HG02943 (cell line): ENCODE data around the gene IQSEC3.
"Not testable (repeated sequence)": the region's sequence is repeated elsewhere in the genome, so short reads cannot be mapped to it uniquely, and the experiment has no call there.

Experiments used
- ATAC-seq: cut with Tn5 transposase; IDR thresholded peaks from one replicate; pipeline ENCODE4 v1.9.1; 2021; ENCODE audit warnings: mild to moderate bottlenecking, low read depth, moderate library complexity; ENCODE audit not compliant: unreplicated experiment

IQSEC3 gene

GRCh38 chr12:175250-175649 is 108.7 kb downstream of the IQSEC3 start:
- ATAC-seq: no peak

GRCh38 chr12:175759-176158 is 109.2 kb downstream of the IQSEC3 start:
- ATAC-seq: no peak

GRCh38 chr12:176321-177181 is 110.0 kb downstream of the IQSEC3 start:
- ATAC-seq: no peak

DNA sequence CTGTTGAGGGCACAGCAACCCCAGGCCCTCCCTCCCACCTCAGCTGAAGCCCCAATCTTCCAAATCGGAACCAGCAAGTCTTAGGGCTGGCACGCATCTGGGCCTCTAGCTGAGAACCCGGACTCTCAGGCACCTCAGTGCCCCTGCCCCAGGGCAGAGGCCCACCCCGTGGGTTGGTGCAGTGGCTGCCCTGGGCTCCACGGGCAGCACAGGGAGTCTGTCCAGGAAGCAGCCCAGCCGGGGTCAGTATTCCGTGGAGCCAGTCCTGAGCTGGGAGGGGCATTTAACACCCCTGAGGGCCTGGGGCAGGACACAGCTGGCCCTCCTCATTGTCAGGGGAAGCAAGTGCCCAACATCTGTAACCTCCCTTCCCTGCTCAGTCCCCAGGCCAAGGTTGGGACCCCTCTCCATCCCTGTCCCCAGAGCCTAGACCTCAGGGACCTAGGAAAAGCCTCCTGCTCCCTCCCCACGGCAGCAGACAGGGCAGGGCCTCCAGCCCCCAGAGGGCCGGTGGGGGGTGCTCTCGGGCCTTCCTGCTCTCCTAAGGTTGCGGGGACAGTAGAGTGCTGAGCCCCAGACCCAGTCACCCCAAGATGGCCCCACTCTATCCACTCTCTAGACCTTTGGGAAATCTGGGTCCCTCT is 110.9 kb downstream of the IQSEC3 start:
- ATAC-seq: no peak

DNA sequence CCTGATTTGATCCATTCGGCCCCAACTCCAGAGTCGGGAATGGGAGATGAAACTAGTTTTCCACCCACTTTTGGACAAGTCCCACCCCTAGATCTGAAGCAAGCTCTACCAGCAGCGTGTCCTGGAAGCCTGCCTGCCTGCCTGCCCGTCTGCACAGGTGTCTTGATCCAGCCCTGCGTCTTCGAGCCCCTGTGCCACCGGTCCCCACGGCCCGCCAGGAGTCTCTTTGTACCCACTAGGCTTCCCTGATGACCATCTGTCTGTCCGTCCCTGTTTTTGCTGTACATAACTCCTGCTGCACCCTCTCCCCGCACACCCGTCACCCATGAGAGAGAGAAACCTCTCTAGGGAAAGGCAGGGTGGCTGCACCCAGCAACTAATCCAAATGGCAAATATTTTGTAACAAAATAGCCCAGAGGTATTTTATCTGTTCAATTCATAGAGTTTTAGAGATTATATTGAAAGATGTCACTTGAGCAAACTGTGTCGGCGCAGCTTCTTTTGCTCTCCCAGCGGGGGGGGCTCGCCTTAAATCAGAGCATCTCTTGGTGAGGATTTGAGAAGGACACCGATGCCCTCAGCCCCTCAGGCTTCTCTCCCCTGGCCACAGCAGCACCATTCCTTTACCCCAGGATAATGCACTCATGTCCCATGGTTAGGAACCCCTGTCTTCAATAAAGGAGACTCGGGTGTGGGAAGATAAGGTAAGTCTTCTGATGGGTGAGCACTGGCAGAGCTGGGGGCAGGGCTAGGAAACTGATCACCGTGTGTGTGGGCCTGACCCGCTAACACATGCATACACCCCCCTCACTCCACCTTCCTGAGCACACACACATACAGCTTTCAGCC is 111.6 kb downstream of the IQSEC3 start:
- ATAC-seq: no peak

DNA sequence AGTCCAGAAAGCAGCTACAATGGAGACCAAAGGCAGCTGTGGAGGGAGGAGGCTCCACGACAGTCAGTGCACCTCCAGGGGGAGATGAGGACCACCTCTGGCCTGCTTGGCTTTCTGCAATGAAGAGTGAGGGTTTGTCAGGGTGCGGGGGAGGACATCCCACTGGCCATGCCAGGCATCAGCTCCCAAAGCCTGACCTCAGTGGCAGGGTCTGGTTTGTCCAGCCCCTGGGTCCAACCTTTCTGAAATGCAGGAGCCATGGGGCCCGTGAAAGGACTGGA is 112.2 kb downstream of the IQSEC3 start:
- ATAC-seq: no peak

- ATAC-seq: no peak
These were observed 112.7 kb downstream of the IQSEC3 start for GRCh38 chr12:179131-179884.

DNA sequence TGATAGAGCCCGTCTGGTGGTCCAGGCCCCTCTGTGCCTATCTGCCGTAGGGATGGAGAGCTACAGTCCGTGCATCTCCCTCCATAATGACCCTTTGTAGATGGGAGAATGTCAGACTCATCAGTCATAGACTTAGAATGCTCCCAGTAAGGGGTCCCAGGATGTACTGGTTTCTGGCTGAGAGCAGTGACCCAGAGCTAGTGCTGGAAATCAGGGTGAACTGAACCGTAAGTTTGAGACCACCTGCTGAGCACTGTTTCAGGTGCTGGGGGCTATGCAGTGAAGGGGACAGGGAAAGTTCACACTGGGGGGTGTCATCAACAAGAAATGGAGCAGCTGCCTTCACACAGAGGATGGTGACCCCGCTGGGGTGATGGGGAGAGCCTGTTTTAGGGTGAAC is 113.3 kb downstream of the IQSEC3 start:
- no peak for ATAC-seq

DNA sequence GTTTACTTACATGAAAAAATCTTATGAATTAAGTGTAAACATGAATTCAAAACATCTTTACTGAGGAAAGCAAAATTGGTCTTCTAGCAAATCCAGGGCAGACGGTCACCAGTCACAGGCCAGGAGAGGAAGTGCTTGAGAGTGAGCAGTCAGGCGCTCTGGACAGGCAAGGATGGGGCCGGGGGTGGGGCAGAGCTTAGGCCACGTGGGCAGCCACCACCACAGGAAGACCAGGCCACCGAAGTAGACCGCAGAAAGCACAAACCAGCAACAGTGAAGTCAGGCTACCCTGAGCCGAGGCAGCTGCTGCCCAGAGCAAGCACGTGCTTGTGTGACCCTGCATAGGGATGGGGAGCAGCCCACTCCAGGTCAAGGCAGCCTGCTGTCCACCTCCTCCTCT is 113.9 kb downstream of the IQSEC3 start:
- ATAC-seq: no peak

GRCh38 chr12:181921-182320 is 115.4 kb downstream of the IQSEC3 start:
- no peak for ATAC-seq

DNA sequence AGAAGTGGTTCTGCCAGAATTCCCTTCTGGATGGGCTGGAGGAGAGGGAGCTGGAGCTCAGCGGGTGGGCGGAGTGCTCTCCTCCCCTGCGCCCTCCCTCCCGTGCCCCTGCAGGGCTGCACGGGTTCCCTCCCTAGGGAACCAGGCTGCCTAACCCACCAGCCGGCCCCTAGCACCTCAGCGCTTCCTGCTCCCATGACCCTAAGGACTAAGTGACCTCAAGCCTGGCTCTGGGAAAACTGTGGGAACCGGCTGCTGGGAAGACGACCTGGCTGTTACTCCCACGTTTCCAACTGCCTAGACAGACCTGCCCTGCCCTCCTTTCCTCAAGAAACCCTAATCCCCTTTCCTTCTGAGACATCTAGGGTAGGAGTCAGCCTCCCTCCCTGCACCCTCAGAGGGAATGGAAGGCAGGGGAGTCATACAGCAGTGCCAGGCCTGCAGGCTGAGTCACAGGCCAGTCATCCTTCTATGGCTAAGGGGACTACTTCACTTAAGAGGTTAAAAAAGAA is 115.9 kb downstream of the IQSEC3 start:
- ATAC-seq: no peak

DNA sequence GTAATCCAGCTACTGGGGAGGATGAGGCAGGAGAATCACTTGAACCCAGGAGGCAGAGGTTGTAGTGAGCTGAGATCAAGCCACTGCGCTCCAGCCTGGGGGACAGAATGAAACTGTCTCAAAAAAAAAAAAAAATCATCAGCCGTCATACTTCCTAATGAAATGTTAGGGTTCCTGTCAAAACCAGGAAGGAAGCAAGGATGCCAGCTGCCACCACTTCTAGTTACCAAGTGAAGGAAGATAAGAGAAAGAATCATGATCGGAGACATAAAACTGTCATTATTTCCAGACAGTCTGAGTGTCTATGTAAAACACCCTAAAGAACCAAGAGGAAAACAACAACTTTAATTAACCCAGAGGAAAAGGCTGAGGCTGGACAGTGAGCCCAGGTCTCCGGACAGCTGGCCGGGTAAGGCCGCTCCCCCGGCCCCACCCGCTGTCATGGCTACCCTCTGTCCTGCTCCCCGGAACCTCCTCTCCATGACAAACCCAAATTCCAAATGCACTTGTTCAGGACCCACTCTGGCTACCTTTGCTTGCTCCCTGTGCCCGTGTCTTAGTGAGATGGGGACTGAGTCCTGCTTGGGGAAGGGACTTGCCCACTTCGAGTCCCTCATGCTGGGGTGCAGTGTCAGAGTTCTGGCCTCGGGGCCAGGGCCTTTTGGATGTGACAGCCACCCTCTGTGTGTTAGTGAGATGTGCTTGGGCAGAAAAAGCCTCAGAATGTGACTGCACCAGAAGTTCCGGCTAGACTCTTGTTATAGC is 118.4 kb downstream of the IQSEC3 start:
- ATAC-seq: no peak

GRCh38 chr12:185576-185955 is 119.0 kb downstream of the IQSEC3 start:
- no peak for ATAC-seq

- no peak for ATAC-seq
These were observed 119.5 kb downstream of the IQSEC3 start for GRCh38 chr12:186006-186625.

DNA sequence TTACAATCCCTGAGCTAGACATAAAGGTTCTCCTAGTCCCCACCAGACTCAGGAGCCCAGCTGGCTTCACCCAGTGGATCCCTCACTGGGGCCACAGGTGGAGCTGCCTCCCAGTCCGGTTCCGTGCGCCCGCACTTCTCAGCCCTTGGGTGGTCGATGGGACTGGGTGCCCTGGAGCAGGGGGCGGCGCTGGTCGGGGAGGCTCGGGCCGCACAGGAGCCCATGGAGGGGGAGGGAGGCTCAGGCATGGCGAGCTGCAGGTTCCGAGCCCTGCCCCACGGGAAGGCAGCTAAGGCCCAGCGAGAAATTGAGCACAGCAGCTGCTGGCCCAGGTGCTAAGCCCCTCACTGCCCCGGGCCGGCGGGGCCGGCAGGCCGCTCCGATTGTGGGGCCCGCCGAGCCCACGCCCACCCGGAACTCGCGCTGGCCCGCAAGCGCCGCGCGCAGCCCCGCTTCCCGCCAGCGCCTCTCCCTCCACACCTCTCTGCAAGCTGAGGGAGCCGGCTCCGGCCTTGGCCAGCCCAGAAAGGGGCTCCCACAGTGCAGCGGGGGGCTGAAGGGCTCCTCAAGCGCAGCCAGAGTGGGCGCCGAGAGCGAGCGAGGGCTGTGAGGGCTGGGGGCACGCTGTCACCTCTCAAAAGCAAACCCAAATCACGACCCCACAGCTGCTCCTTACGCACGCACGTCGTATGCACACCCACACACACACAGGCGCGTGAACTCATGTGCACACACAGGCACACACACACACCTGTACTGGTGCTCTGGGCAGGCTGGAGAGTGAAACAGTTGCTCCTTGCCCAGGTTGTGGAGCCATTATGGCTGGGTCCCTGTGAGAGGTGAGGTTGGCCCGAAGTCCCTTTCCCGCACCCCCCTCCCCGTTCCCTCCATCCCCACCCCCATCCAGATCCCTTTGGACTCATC is 121.7 kb downstream of the IQSEC3 start:
- ATAC-seq: not testable (repeated sequence)

GRCh38 chr12:188910-189621 is 122.5 kb downstream of the IQSEC3 start:
- ATAC-seq: no peak

- no peak for ATAC-seq
These were observed 123.0 kb downstream of the IQSEC3 start for GRCh38 chr12:189622-189962.

DNA sequence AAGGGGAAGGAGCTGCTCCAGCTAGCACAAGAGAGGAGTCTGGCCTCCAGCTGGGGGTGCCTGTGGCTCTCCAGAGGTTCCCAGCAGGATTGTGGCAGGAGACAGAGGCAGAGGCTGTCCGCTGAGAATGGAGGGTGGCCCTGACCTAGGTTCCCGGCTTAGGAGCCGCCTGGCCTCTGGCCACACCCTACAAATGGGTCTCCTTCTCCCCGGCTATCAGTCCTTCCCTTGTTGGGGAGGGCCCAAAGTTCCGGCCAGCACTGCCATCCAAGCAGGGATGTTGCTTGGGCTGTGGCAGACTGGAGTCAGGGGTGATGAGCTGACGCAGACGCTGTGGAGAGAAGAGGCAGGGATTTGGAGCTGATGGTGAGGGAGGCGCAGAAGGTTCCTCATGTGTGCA is 124.3 kb downstream of the IQSEC3 start:
- ATAC-seq: no peak
